ENCODE results near the gene SPTBN1. TPM values are rescaled to one million over a fixed set of nuclear protein-coding genes. Genes with fewer than 3 reads are reported as not detected.

Gene SPTBN1
- total and polyA plus RNA-seq, 2 of the 13 experiments (the other 11 are each of a cell fraction or from before 2014, with no cell fraction given), result 123 to 299 TPM

DNA sequence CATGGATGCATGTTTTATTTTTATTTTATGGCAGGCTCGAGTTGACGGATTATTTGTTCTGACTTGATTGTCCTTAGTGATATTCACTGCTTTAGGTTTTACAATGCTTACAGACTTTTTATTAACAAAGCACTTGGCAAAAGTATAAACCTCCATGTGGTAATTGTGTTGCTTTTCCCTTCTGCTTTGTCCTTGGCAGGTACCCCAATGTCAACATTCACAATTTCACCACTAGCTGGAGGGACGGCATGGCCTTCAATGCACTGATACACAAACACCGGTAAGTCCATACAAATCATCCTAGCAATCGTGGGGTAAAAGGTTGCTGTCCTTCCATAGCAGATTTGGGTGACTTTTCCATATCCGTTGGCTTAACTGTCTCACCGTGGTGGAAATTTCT, 161.3 kb downstream of the SPTBN1 start (continued):
- no peak for TF ChIP-seq ZNF235 (CRISPR knock-in tag; IDR thresholded peaks at IDR 0.05; ENCODE audit: borderline replicate concordance)
- TF ChIP-seq, protein P1, sequence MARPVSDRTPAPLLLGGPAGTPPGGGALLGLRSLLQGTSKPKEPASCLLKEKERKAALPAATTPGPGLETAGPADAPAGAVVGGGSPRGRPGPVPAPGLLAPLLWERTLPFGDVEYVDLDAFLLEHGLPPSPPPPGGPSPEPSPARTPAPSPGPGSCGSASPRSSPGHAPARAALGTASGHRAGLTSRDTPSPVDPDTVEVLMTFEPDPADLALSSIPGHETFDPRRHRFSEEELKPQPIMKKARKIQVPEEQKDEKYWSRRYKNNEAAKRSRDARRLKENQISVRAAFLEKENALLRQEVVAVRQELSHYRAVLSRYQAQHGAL (CRISPR knock-in tag; IDR thresholded peaks at IDR 0.05; ENCODE audit: not compliant biosample characterization), result no peak
- TF ChIP-seq, protein P2, sequence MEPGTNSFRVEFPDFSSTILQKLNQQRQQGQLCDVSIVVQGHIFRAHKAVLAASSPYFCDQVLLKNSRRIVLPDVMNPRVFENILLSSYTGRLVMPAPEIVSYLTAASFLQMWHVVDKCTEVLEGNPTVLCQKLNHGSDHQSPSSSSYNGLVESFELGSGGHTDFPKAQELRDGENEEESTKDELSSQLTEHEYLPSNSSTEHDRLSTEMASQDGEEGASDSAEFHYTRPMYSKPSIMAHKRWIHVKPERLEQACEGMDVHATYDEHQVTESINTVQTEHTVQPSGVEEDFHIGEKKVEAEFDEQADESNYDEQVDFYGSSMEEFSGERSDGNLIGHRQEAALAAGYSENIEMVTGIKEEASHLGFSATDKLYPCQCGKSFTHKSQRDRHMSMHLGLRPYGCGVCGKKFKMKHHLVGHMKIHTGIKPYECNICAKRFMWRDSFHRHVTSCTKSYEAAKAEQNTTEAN (CRISPR knock-in tag; conservative IDR thresholded peaks at IDR 0.05), result no peak
- TF ChIP-seq PHF21A (CRISPR knock-in tag; IDR thresholded peaks at IDR 0.05), result no peak
- TF ChIP-seq ZNF382 (CRISPR knock-in tag; IDR thresholded peaks at IDR 0.05; ENCODE audit: borderline replicate concordance), result no peak
- TF ChIP-seq NBN (conservative IDR thresholded peaks at IDR 0.05), result no peak
- TF ChIP-seq MATR3 (CRISPR knock-in tag; IDR thresholded peaks at IDR 0.05), result no peak
- TF ChIP-seq ZFAT (CRISPR knock-in tag; conservative IDR thresholded peaks at IDR 0.05), result no peak
- no peak for TF ChIP-seq ZNF33A (CRISPR knock-in tag; IDR thresholded peaks at IDR 0.05; ENCODE audit: borderline replicate concordance)
- TF ChIP-seq, protein P3, sequence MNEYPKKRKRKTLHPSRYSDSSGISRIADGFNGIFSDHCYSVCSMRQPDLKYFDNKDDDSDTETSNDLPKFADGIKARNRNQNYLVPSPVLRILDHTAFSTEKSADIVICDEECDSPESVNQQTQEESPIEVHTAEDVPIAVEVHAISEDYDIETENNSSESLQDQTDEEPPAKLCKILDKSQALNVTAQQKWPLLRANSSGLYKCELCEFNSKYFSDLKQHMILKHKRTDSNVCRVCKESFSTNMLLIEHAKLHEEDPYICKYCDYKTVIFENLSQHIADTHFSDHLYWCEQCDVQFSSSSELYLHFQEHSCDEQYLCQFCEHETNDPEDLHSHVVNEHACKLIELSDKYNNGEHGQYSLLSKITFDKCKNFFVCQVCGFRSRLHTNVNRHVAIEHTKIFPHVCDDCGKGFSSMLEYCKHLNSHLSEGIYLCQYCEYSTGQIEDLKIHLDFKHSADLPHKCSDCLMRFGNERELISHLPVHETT (CRISPR knock-in tag; conservative IDR thresholded peaks at IDR 0.05), result no peak
- TF ChIP-seq, protein P4, sequence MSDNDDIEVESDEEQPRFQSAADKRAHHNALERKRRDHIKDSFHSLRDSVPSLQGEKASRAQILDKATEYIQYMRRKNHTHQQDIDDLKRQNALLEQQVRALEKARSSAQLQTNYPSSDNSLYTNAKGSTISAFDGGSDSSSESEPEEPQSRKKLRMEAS (IDR thresholded peaks at IDR 0.05), result no peak
- TF ChIP-seq NONO (IDR thresholded peaks at IDR 0.05), result no peak
- TF ChIP-seq NONO (CRISPR knock-in tag; conservative IDR thresholded peaks at IDR 0.05), result 0 out of 2 replicates have a peak, but pooled peaks have one; percentile 17
- no peak for TF ChIP-seq ZNF12 (CRISPR knock-in tag; IDR thresholded peaks at IDR 0.05)
- TF ChIP-seq ARHGAP35 (CRISPR knock-in tag; IDR thresholded peaks at IDR 0.05; ENCODE audit: borderline replicate concordance), result no peak
- TF ChIP-seq, protein P5, sequence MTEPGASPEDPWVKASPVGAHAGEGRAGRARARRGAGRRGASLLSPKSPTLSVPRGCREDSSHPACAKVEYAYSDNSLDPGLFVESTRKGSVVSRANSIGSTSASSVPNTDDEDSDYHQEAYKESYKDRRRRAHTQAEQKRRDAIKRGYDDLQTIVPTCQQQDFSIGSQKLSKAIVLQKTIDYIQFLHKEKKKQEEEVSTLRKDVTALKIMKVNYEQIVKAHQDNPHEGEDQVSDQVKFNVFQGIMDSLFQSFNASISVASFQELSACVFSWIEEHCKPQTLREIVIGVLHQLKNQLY (CRISPR knock-in tag; IDR thresholded peaks at IDR 0.05), result no peak
- TF ChIP-seq SSRP1 (CRISPR knock-in tag; IDR thresholded peaks at IDR 0.05), result no peak
- no peak for TF ChIP-seq ZNF230 (CRISPR knock-in tag; IDR thresholded peaks at IDR 0.05)
- TF ChIP-seq GLI4 (CRISPR knock-in tag; IDR thresholded peaks at IDR 0.05; ENCODE audit: borderline replicate concordance), result no peak
- TF ChIP-seq KAT8 (CRISPR knock-in tag; IDR thresholded peaks at IDR 0.05), result no peak
- no peak for TF ChIP-seq MAF1 (CRISPR knock-in tag; IDR thresholded peaks at IDR 0.05; ENCODE audit: borderline replicate concordance)
- TF ChIP-seq, protein P6, sequence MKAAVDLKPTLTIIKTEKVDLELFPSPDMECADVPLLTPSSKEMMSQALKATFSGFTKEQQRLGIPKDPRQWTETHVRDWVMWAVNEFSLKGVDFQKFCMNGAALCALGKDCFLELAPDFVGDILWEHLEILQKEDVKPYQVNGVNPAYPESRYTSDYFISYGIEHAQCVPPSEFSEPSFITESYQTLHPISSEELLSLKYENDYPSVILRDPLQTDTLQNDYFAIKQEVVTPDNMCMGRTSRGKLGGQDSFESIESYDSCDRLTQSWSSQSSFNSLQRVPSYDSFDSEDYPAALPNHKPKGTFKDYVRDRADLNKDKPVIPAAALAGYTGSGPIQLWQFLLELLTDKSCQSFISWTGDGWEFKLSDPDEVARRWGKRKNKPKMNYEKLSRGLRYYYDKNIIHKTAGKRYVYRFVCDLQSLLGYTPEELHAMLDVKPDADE (CRISPR knock-in tag; IDR thresholded peaks at IDR 0.05), result no peak
- no peak for TF ChIP-seq ATAD3A (CRISPR knock-in tag; IDR thresholded peaks at IDR 0.05)
- peak; percentile 66 for TF ChIP-seq NCOA2 (CRISPR knock-in tag; IDR thresholded peaks at IDR 0.05)
- no peak for TF ChIP-seq CBX2 (IDR thresholded peaks at IDR 0.05; ENCODE audit: low read depth, low read length)
- TF ChIP-seq CBX2 (CRISPR knock-in tag; IDR thresholded peaks at IDR 0.05; ENCODE audit: low read depth), result no peak
- TF ChIP-seq ZFP62 (CRISPR knock-in tag; IDR thresholded peaks at IDR 0.05), result no peak
- no peak for TF ChIP-seq ZNF550 (CRISPR knock-in tag; IDR thresholded peaks at IDR 0.05; ENCODE audit: borderline replicate concordance)
- TF ChIP-seq STAT5B (CRISPR knock-in tag; IDR thresholded peaks at IDR 0.05), result no peak
- no peak for TF ChIP-seq ZFP90 (CRISPR knock-in tag; IDR thresholded peaks at IDR 0.05; ENCODE audit: borderline replicate concordance)
